GM18511 (cell line): ENCODE measurements around the gene PCID2.

Source experiments
- ATAC-seq: cut with Tn5 transposase; IDR thresholded peaks from one replicate; pipeline ENCODE4 v1.9.1; 2021; ENCODE audit warnings: mild to moderate bottlenecking, moderate library complexity; ENCODE audit not compliant: unreplicated experiment

Gene PCID2

DNA sequence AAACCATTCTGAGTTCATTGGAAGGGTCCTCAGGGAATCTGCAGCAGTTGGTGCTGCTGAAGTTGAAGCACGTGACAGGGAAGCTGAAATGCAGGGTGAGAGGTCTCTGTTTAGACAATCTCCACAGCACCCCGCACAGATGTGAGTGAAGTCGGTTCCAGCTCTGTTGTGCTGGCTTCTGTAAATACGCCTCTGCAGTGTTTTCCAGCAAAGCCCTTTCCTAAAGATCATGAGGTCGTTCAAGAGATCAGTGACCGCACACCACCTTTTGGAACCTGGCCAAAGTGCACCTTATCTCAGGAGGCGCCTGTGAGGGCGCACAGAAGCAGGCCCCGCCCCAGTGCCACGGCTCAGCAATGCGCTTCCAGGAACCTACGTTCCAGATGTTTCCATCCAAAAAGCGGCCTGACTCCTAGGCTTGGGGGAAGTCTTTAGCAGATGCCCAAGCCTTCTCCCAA lies 11.7 kb upstream of the PCID2 start:
- ATAC-seq, result no peak

DNA sequence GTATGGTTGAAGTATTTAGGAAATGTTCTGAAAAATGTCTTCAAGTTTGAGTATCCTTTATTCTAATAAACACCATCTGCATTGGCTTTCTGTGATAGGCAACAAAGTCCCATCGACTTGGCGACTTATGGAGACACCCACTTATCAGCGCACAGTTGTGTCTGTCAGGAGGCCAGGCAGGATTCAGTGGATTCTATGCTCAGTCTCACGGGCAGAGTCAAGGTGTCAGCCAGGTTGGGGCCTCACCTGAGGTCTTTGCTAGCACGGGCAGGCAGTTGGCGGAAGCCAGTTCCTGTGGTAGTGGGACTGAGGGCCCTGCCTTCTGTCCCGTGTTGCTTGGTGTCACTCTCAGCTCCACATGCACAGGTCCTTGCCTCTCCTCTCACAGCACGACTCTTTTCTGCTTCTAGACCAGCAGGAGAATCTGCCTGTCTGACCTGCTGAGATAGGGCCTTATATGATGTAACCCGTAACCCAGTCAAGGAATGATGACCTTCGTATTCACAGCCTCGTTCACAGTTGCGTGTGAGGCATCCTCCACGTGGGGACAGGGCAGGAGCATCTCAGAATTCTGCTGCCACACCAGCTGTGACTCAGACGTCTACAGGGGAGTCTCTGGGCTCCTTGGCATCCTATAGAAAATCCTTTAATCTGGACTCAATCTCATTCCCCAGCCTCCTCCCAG lies 10.9 kb upstream of the PCID2 start:
- no peak for ATAC-seq

DNA sequence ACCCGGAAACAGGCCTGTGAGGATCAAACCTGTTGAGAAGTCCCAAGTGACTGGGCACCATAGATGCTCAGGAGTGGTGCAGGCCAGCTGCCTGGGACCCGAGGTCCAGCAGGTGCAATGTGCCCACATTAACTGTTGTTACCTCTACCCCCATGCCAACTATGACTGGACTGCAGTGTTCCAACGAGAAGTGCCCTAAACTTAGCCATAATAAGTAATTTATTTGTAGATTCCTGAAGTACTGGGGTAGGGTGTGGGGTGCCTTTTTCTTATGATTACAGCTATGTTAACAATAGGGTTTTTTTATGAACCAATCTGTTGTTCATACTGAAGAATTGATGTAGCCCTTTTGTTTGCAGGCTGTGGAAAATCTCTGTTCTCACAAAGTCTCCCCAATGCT lies 10.1 kb upstream of the PCID2 start:
- no peak for ATAC-seq

DNA sequence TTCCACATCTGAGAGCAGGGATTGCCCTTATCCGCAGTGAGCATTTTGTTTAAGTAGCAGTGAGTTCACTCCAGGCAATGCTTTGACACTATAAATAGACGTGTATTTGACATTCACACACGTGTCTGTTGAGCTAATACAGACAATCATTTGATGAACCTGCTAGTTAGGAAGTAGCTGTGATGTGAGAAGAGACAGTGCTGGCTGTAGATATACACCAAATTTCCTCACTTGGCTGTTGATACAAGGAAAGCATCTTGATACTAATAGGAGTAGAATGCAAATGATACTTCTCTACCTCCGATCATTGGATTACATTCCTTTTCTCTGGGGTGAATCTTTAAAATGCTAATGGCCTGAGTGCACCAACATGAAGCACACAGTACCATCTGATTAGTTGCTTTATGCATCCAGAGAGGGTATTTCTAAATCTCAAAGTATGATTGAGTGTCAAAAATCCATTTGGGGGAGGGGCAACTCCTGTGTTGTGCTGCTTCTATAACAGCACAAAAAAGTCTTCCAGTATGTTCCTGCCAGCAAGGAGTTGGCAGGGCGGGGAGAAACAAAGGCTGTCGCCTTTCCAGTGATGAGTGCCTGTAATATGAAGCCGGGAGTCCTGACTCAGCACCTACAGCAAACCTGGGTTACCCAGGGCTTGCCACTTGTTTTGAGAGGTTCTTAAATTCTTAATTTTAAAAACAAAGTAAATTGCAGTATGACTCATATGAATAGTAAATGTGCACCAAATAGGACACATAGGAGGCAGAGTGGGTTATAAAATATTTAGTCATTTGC lies 8.0 kb upstream of the PCID2 start:
- no peak for ATAC-seq

DNA sequence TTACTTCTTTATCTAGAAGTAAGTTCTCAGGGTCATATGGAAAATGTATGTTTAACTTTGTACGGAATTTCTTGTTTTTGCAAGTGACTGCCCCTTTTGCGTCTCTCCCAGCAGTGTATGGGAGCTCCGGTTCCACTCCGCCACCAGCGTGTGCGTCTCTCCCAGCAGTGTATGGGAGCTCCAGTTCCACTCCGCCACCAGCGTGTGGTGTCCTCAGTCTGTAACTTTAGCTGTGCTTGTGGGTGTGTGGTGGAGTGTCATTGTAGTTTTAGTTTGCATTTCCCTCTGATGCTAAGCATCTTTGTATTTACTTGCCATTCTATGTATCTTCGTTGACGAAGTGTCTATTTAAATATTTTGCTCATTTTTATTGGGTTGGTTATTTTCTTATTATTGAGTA lies 3.3 kb upstream of the PCID2 start:
- ATAC-seq, result no peak

DNA sequence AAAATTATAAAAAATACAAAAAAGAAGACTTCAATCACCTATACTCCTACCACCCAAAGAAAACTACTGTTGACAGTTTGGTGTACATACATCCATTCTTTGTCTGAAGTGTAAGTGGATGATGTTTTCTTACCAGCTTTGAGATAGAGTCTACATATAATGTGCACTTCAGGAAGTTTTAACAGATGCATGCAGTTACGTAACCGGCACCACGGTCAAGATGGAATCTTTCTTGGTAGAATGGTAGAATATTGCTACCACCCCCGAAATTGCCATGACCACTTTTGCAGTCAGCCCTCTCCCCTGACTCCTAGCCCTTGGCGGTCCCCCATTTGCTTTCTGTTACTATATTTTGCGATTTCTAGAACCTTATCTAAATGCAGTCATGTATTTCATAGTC lies 2.4 kb upstream of the PCID2 start:
- ATAC-seq, result no peak

DNA sequence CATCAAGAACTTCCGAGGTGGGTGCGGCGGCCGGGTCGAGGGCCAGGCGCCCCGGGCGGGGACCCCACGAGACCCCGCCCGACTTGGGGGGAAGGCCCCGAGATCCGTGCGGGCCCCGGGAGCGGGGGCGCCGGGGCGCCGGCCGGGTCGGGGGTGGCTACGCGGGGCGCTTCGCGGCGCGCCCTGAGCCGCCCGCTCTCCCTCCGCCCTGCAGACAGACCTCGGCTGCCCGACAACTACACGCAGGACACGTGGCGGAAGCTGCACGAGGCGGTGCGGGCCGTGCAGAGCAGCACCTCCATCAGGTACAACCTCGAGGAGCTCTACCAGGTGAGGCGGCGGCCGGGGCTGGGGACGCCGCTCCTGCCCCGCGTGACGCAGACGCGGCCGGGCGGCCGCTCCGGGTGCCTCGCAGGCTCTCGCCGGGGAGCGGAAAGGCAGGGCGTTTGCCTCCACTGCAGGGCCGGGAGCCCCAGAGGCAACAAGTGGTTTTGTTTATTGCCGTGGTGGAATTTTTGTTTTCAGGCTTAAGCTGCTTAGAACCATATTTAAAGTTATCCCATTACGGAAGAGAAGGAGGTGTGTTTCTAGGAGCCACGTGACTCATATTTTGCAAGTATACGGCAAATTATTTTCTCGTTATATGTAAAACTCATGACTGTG lies 1.4 kb upstream of the PCID2 start:
- ATAC-seq, result peak; percentile 42

DNA sequence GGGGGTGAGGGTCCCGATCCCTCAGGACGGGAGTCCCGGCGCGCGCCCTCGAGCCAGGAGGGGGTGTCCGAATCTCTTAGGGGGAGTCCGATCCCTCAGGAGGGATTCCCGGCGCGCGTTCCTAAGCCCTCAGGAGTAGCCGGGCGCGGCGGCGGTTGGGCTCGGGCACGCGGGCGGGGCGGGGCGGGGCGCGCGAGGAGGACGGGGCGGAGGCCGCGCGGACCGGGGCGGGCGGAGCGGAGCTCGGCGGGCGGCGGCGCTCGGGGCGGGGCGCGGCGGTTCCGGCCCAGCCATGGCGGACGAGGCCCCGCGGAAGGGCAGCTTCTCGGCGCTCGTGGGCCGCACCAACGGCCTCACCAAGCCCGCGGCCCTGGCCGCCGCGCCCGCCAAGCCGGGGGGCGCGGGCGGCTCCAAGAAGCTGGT lies 878 bp upstream of the PCID2 start, which contains the start of gene CUL4A:
CUL4A (plus strand) TSS at position 278 of the 423 bp plus-strand sequence; CDS start at position 293, 15 bp downstream.
- ATAC-seq, result peak; percentile 47

DNA sequence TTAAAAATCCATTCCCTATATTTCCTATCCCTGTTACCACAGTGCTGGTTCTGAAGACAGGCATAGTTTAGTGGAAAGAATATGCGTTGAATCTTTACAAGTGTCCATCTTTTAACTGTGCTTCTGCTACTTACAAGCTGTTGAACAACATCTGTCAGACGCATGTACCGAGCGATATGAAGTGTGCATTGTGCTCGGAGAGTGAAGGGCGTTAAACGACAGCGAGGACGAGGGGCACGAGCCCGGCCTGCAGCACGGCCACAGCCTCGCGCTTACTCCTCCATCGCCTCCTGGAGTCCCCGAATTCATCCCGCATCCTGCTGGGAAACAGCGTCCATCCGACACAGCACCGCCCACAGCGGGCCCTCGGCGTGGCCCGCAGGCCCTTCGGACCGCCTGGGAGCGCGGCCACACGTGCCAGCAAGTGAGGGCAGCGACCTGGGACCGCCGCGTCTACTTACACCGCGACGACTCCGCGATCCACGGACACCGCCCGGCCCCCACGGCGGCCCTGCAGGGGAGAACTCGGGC lies 514 bp downstream of the PCID2 start:
- peak; percentile 17 for ATAC-seq

DNA sequence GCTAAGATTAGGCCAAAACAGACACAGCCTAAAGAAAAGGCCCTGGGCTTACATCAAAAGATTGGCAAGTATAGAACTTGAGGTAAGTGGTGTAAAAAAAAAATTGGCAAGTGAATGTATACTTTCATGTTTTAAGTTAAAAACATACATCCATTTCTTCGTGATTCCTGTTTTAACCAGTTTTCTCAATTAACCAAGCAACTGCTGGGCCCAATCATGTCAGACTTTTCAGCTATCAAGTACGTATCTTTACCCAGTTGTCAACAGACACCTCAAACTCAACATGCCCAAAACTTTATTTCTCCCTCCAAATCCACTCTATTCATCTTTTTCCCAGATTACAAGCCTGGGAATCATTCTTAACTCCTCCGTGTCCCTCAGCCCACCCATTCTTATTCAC lies 1.0 kb downstream of the PCID2 start:
- no peak for ATAC-seq

DNA sequence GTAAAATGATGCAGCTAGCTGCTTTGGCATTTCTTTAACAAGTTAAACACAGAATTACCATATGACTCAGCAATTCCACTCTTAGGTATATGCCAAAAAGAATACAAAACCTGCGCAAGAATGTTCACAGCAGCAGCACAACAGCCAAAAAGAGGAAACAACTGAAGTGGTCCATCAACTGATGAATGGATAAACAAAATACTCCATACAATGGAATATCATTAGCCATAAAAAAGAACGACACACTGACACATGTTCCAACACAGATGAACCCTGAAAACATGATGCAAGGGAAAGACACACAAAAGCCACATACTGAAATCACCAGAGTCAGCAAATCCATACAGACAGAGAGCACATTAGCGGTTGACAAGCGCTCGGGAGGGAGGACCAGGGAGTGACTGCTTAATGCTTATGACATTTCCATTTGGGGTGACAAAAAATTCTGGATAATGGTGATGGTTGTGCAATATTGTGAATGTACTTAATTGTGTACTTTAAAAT lies 3.0 kb downstream of the PCID2 start:
- no peak for ATAC-seq

DNA sequence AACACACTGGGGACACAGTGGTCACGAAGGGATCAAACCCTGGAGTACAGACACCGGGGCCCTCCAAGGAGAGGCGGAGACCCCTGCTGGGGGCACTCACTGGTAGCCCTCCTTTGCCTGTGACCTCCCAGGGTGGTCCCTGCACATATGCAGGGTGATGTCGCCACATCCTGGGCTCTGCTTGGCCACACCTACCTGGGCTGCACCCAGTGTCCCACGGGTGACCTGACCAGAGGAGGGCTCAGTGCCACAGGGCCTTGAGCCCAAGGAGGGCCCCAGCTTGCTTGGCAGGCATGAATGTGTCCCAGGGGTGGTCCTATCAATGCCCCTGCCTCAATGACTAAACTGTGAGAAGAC lies 4.1 kb downstream of the PCID2 start:
- no peak for ATAC-seq

DNA sequence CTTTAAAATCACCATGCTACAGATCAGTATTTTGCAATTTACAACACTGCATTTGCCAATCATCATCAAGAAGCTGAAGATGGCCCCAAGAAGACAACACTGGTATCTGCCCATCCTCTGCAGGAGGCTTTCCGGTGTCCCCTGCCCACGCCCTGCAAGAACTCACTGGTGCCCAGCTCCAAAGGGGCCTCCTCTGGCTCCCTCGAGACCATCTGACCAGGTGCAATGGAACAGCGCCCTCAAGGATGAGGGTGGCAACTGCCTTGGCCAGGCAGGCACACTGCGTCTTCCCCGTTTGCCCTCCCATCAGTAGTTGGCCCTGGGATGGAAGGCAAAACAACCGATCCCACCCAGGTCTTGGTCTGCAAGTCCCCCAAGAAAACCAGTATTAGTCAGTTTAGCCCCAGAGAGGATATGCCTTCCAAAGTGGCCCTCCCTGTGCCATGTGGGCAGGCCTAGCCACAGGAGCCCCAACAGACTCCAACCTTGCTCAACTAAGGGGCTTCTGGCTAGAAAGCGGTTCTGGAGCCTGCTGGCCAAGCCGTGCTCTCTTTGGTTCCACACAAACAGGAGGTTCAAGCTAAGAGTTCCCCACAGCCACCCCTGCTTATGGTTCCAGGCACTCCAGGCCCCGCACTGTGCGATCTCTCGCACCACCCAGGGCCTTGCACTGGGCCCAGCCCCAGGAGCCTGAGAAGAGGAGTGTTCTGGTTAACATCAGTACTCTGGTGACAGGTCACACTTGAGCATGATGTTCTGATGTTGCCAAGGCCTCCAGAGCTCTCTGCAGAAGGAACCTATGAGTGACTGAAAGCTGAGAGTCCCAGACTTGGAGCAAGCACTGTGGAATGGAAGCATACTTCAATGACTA lies 4.7 kb downstream of the PCID2 start:
- no peak for ATAC-seq

DNA sequence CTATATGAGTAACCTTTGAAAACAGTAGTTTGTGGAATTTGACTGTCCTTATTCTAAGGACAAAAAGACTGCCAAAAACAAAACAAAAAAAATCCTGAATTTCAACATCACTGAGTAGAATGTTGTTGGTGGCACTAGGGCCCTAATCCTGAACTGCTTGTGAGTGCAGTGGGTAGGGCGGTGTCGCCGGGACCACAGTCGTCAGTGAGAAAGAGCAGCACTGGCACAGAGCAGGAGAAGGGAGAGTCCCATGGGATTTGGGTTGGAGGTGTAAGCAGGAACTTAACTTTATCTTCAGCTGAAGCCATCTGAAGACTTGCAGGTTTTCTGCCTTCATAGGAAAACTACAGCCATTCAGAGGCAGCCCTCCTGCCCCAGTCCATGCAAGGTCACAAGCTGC lies 5.6 kb downstream of the PCID2 start:
- ATAC-seq, result no peak

DNA sequence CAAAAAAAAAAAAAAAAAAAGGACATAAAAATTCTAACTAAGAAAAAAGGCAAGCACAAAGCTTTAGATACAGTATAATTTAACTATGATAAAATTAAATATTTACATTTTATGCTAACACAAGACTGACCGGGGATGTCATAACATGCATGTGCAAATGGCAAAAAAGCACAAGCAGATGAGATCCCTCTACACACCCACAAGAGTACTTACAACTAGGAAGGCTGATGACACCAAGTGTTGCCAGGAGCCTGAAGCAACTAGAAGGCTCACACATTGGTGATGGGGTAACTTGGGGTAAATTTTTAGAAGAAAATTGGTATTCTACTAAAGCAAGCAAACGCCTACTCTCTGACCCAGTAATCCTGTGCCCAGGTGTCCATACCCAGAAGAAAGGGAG lies 6.7 kb downstream of the PCID2 start:
- no peak for ATAC-seq

DNA sequence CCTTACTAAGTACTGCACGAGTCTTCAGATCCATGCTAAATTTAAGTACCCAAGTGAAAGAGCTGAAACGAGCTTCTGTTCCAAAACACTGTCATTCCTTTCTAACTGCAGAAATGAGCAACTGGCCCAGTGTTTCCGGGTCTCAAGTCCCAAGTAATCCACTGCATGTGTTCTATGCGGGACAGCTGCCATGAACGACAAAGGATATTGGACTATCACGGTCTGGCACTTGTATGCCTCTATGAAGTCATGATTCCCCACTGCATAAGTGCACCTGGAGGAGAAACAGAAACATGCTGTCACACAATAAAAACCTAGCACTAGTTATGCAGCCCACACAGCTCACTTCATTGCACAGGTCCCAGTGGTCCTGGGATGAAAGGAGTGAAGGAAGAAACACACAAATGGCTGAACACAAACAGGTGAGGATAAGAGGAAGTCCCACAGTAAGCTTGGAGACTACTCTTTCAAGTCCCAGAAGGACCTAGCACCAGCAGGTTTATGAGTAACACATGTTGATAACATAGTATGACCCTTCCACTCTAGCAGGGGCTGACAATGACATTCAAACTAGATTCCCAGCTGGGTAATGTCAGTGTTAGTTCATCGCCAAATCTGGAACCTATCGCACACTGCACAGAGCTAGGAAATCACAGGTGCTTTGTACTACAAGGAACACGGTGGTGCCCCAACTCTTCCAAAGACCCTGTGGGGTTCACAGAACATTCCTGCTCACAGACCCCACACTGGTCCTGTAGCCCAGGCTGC lies 11.3 kb downstream of the PCID2 start:
- ATAC-seq, result no peak

DNA sequence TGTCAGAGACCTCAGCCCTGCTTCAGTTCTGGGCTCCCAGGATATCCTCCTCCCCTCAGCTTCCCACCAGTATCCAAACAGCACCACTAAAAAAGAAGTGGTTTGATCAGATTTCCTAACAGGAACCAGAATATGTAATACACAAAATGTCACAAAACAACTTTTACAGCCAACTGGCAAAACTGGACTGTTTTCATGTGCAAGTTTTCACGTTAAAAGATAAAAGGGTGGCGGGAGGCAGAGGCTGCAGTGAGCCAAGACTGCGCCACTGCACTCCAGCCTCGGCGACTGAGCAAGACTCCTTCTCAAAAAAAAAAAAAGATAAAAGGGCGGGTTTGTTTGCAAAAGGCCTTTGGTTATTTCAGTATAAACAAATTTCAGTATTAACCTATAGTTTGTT lies 13.1 kb downstream of the PCID2 start:
- no peak for ATAC-seq

DNA sequence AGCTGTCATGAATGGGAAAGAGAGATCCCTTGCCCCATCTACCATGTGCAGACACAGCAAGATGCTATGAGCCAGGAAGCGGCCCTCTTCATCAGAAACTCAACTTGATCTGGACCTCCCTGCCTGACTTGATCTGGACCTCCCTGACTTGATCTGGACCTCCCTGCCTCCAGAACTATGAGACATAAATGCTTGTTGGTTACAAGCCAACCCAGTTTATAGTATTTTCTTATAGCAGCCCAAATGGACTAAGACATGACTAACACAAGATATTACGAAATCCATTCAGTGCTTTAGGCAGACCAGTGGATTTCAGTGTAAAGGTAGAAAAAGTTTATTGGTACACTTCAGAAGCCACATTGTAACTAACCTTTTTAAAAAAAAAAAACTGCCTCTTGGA lies 15.6 kb downstream of the PCID2 start:
- no peak for ATAC-seq

DNA sequence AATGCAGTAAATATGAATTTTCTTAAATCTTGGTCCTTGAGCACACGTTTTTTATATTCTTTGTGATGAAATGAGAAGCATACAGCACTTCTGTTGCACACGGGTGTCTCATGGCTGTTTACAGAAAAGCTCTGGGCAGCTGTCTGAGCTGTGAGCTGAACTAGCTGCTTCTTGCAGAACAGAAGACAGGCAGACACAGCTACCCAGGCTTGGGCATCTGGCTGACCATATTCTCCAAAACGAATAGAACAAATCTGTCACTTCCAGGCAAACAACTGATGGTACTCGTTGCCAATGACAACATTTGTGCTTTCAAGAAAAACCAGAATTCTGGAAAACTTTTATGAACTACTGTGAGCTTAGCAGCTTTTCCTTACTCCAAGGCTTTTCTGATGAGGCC lies 16.2 kb downstream of the PCID2 start:
- no peak for ATAC-seq

DNA sequence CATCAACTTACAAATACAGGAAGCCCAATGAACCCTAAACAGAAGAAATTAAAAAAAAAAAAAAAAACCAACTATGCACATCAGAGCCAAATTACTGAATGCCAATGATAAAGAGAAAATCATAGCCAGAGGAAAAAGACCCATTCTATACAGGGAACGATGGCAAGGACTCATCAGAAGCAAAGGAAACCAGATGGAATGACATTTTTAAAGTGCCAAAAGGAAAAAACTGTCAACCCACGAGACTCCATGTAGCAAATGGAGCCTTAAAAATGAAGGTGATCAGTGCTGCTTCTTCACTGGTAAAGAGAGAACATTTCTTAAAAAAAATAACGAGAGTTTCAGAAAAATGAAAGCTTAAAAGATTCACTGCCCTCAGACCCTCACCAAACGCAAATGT lies 18.3 kb downstream of the PCID2 start:
- no peak for ATAC-seq
